GM18511 (cell line): ENCODE measurements around the gene AVPI1.
A peak's percentile ranks its signal among the peaks of the same experiment; 100 is the strongest.
"Not testable (repeated sequence)": the region's sequence is repeated elsewhere in the genome, so short reads cannot be mapped to it uniquely, and the experiment has no call there.

ENCODE experiments used
- ATAC-seq: cut with Tn5 transposase; IDR thresholded peaks from one replicate; pipeline ENCODE4 v1.9.1; 2021; ENCODE audit warnings: mild to moderate bottlenecking, moderate library complexity; ENCODE audit not compliant: unreplicated experiment

AVPI1 gene

DNA sequence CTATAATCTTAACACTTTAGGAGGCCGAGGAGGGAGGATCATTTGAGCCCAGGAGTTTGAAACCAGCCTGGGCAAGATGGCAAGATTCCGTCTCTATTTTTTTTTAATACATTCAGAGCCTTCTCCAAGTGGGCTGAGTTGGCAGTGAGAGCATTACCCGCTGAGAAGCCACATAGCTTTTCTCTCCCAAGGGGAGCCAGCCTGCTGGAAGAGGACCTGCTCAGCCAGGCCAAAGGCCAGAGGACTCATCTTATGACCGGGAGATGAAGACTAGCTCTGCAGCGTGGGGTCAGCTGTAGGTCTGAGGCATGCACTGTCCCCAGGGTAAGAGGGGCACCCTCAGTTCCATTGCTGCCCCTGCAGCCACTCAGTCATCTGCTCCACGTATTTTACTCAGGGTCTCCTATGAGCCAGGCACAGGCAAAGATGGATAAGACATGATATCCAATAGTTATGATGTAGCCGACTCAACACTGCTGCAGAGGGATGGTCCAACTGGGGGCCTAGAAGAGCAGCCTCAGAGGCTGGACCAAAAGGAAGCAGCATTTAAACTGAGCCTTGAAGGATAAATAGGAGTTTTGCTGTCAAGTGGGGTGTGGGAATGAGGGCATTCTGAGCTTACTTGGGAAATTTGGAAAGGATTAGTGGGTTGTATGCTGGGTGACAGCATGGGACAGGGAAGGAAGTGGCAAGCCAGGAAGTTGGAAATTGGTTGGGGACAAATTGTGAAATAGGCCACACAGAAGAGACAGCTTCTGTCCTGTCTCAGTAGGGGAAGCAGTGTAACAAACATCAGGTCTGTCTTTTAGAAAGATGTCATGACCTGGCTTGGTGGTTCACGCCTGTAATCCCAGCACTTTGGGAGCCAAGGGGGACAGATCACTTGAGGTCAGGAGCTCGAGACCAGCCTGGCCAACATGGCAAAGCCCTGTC lies 24.9 kb upstream of the AVPI1 start:
- ATAC-seq: no peak

DNA sequence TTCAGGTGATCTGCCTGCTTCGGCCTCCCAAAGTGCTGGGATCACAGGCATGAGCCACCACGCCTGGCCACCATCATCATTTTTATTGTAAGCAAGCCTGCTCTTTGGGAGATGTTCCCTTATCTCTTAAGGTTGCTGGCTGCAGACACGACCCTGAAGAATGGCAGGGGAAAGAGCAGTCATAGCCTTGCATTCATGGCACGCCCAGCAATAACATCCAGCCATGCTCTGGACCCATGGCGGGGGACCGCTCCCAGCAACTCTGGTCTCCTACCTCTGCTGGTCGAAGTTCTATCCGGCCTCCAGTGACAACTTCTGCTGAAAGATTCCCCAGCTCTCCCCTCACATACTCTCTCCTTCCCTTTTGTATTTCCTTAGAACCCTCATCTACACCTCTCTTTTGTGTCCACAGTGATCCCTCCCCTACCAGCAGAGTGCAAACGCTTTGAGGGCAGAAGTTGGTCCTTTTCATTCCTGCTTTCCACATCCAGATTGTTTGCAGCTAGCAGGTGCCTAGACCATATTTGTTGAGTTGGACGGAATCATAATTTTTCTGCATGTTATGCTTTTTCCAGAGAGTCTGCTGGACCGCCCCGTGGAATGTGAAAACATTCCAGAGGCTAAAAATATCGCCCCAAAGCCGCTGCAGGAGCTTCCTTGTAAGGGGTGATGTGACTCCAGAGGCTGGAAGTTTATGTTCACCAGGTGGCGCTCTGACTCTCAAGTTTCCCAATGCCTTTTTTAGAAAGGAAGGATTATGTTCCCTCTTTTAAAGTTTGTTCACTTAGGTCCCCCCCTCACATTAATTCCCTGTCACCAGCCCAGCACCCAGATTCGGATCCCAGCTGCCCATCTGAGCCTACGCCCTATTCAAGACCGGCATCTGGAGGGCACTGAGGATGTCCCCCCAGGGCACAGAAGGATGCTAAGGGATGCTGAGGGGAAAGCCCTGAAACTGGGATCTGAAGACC lies 22.2 kb upstream of the AVPI1 start:
- ATAC-seq: no peak

DNA sequence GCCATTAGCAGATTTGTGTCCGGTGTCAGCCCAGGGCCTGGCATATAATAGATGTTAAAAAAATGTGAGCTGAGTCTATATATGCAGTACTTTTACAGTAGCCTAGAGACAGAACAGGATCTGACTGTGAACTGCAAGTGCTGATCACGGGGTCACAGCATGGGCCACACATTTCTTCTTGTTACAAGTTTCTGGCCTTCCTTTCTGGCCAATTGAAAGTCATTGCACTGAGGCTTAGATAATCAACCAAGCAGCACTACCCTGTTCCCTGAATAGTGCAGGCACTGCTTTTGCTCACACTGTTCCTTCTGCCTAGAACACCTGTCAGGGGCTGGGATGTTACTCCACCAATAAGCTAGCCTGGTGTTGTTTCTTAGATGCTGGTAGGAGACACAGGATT lies 21.1 kb upstream of the AVPI1 start:
- ATAC-seq: no peak

DNA sequence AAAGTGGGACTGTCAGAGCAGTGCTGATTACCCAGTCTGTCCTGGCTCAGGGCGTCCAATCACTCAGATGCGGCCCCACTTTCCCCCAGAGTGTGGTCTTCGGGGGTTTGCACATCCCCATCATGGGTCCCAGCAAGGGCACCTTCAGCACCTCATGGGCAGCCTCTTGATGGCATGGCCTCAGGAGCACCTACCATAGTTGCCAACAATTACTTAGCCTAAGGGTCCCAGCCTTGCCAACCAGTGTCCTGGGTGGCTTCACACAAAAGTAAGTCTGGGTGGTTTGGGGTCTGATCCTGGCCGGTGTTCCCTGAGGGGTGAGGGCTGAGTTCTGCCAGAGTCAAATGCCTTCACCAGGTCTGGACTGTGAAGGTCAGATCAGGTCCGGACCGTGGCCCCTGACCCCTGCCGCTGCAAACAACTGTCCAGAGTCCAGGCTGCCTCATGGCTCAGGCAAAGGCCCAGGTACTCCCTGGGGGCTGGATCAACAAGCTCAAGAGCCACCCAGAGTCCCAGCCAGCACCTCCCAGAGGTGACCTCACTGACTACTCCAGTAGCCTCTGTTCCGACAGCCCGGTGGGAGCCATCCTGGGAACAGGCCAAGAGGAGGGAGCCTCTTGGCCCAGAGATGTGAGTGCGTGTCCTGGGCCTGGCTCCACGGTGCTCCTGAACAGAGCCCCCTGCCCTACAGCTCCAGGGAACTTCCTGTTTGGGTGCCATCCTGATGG lies 20.3 kb upstream of the AVPI1 start:
- no peak for ATAC-seq

DNA sequence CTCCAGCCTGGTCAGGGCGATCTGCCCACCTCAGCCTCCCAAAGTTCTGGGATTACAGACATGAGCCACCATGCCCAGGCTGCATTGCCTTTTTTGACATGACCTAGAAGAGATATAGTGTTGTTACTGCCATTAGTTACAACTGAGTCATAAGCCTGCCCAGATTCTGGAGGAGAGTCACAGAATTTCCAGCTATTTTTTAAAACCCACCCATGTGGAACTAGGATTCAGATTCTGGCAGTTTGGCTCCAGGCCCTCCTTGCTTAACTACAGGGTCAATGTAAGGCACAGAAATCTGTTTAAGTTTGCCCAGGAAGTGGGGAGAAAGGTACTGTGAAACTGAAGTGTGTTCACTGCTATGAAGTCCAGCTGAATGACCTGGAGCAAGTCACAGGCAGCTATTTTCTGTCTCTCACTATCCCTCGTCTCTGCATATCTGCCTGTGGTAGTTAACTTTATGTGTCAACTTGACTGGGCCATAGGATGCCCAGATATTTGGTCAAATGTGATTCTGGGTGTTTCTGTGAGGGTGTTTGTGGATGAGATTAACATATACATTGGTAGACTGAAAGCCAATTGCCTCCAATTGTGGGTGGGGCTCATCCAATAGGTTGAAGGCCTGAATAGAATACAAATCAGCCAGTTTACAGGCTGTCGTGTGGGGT lies 18.1 kb upstream of the AVPI1 start:
- no peak for ATAC-seq

GRCh38 chr10:97704341-97704740 lies 17.3 kb upstream of the AVPI1 start:
- ATAC-seq: no peak

DNA sequence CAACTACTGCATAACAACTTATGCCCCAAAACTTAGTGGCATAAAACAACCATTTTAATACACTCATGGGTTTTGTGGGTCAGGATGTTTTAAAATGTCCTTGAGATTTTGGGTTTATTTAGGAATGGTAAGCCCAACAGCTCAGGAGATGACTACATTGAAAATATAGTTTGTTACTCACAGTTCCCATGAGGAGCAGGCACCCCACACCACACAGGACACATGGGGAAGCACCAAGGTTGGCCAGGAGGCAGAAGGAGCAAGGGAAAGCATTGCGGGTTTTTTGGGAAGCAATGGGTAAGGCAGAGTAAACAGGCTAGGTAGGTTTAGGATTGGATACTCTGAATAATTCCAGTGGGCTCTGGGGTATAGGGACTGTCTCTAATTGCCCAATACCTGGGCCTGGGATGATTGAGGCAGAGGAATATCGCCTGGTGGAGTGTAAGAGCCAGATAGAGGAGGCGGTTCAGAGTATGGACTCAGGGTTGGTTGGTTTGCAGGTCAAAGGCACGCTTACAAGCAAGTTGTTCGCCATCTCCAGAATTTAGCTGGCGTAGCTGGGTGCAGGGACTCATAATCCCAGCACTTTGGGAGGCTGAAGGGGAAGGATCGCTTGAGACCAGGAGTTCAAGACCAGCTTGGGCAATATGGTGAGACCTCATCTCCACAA lies 16.5 kb upstream of the AVPI1 start:
- ATAC-seq: no peak

- peak; percentile 84 for ATAC-seq
Measured at GRCh38 chr10:97701438-97702069, 14.5 kb upstream of the AVPI1 start.

- ATAC-seq: not testable (repeated sequence)
Measured at GRCh38 chr10:97698072-97698655, 11.1 kb upstream of the AVPI1 start.

GRCh38 chr10:97690133-97690532 lies 3.1 kb upstream of the AVPI1 start:
- ATAC-seq: no peak

DNA sequence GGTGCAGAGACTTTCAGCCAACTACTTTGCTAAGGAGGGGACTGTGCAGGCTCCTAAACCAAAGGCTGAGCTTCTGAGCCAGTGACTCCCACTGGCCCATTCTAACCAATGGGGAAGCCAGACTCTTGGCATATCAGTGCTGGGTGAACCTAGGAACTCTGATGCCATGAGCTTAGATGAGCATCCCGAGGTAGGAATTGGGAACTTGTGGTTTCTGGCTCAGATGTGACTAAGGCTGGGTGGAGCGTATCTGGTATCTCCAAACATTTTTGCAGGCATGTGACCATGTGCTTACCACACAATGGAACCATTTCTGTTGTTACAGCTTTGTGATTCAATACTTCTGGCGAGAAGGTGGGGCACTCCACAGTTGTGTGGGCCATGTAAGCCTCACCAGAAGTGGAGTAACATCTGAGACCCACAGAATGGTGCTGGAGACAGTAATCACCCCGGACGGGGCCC lies 2.5 kb upstream of the AVPI1 start:
- no peak for ATAC-seq

DNA sequence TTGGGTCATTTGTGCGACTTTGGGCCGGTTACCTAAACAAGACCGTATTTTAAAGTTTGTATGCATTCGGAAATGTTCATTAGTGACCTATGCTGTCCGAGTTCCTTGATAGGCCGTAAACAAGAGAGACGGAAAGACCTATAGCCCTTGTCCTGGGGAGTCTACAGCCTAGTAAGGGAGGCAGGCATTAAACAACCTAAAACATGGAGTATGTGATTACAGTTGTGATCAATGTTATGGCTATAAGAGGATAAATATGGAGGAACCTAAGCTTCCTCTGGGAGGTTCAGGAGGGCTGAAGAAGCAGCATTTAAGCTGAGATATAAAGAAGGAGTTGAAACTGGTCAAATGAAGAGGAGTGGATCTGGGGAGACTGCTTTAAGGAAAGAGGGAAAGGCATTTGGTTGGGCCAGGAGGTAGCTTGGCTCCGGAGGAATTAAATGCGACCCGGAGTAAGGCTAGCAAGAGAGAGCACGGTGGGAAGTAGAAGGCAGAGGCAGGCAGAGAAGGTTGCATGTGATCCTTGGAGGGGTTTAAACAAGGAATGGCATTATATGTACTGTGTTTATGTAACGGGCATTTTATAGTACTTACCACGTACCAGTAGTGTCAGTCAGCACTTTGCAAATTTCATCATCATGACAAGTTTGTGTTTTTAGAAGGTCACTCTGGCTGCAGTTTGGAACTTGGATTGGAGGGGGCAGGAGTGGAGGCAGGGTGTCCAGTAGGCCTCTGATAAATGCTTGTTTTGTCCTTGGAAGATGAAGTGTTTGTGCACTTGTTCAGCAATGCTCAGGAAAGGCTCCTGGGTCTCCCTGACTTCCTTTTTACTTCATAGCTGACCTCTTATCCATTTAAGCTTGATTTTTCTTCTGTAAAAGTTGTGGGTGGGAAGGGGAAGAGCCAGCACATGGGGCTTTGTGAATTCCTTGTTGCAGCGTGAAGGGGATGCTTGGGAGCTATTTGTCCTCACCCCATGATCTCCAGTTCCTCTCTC lies 1.0 kb upstream of the AVPI1 start:
- no peak for ATAC-seq

DNA sequence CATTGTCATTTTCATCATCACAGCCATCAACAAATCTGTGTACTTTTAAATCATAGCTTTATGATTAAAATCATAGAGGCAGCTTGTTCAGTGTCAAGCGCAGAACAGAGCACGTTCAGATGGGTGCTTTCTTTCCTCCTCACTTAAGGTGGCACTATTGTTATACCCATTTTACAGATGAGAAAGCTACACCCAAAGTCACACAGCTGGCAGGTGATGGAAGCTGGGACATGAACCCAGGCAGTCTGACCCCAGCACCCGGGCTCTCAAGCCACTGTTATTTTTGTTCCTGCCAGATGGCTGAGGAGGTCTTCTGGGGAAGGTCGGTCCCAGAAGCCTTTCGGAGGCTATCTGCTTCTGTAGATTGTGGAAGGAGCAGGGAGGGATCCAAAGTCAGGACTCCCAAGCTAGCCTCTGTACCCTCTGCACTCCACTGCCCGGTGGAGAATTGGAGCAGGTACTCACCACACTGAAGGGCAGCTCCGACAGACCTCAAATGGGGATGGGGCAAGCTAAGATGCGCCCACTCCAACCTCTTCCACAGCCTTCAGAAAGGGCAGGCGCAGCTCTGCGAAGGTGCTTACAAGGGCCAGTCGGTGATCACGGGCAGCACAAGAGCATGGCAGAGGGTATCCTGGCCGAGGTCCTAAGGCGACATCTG lies 610 bp downstream of the AVPI1 start:
- no peak for ATAC-seq

GRCh38 chr10:97685395-97685958 lies 1.6 kb downstream of the AVPI1 start:
- no peak for ATAC-seq

DNA sequence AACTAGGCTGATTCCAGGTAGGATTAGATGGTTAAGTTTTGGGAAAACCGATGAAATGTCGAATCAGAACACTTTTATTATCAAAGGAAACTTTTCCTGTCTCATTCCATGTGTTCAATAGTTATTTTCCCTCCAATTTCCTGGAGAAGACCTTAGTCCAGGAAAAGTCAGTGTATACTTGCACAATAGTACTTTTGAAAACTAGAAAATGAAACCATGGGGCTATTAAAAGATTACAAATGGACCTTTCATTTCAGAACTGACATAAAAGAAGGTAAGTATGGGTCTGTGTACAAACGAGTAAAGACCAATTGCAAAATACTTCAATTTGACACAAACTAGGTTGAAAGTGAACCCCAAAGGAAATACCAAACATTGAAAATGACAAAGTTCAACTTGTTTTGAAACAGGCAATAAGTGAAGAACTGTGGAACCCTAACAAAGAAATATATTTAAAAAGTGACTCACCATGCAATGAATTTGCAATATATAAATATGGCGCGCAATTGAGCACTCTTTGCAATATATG lies 2.1 kb downstream of the AVPI1 start:
- no peak for ATAC-seq

GRCh38 chr10:97684368-97684713 lies 2.7 kb downstream of the AVPI1 start:
- ATAC-seq: not testable (repeated sequence)
